22Rv1 (cell line): ENCODE measurements around the gene ROR1.

Experiments used
- H3K27ac ChIP-seq: fragments of 450-650 bp; 2 replicates; pipeline ENCODE4 v1.5.1; 2017
- CTCF ChIP-seq: fragments of 450-650 bp; IDR thresholded peaks from 2 replicates; pipeline ENCODE4 v1.5.1; 2017; ENCODE audit warnings: mild to moderate bottlenecking
- ZFX ChIP-seq: fragments of 450-650 bp; IDR thresholded peaks from 2 replicates; pipeline ENCODE4 v1.6.1; 2017; ENCODE audit warnings: antibody characterized with exemption, borderline replicate concordance

The ROR1 gene

GRCh38 chr1:64038119-64038518, 264.3 kb downstream of the ROR1 start:
- TF ChIP-seq ZFX = no peak

GRCh38 chr1:64038965-64039364, 265.1 kb downstream of the ROR1 start:
- TF ChIP-seq CTCF (no peak), ZFX (no peak)
- H3K27ac ChIP-seq = no peak overlapping the region

More at GRCh38 chr1:64038119-64038518, 264.3 kb downstream of the ROR1 start:
- H3K27ac ChIP-seq = no peak overlapping the region

- H3K27ac ChIP-seq = no peak overlapping the region
Observed at GRCh38 chr1:64039390-64039926, 265.6 kb downstream of the ROR1 start.

GRCh38 chr1:64041371-64042131, 267.7 kb downstream of the ROR1 start:
- TF ChIP-seq CTCF (no peak), ZFX (no peak)
- H3K27ac ChIP-seq = no peak overlapping the region

More at GRCh38 chr1:64039390-64039926, 265.6 kb downstream of the ROR1 start:
- no peak for TF ChIP-seq CTCF
- no peak for TF ChIP-seq ZFX

GRCh38 chr1:64042331-64043100, 268.7 kb downstream of the ROR1 start:
- H3K27ac ChIP-seq = no peak overlapping the region
- TF ChIP-seq ZFX = no peak

- no peak for TF ChIP-seq ZFX
- TF ChIP-seq CTCF = no peak
Observed at GRCh38 chr1:64043288-64043687, 269.5 kb downstream of the ROR1 start.

GRCh38 chr1:64043976-64044375, 270.2 kb downstream of the ROR1 start:
- TF ChIP-seq ZFX = no peak
- no peak for TF ChIP-seq CTCF
- no peak overlapping the region for H3K27ac ChIP-seq

More at GRCh38 chr1:64043288-64043687, 269.5 kb downstream of the ROR1 start:
- H3K27ac ChIP-seq = no peak overlapping the region

GRCh38 chr1:64046243-64046642, 272.4 kb downstream of the ROR1 start:
- TF ChIP-seq ZFX (no peak), CTCF (no peak)
- H3K27ac ChIP-seq = no peak overlapping the region
